ENCODE measurements around the gene GIPC3. TPM values are rescaled to one million over a fixed set of nuclear protein-coding genes. Genes with fewer than 3 reads are reported as not detected.

GIPC3 gene
- total RNA-seq, 6 donors from 2014 or later = 0.91 to 5.2 (median 1.4) TPM

- Histone ChIP-seq H3K27me3 (no peaks in the 10 kb centered on the region), H3K9me3 (no peaks in the 10 kb centered on the region), H3K27ac (no peak overlapping the region), H3K36me3 (peaks cover 6 to 69% (median 49%) of the 10 kb centered on the region in 4 donors), H3K4me1 (peaks cover 9 to 22% (median 17%) of the 10 kb centered on the region in 4 donors), H3K4me3 (no peak overlapping the region)
- 85 to 90% methylated on average over 17 of the region's 17 CpGs for whole genome bisulfite sequencing, 2 donors
- TF ChIP-seq EP300 (IDR thresholded peaks at IDR 0.05) (no peak), POLR2AphosphoS5 (IDR thresholded peaks at IDR 0.05) (no peak), POLR2A (IDR thresholded peaks at IDR 0.05) (no peak), CTCF (IDR thresholded peaks at IDR 0.05) (no peak)
- ATAC-seq (ENCODE audit: low FRiP score in 2 of 2) = no peak
- DNase-seq = peak in 1 of 2 donors; percentile 65
Measured at GRCh38 chr19:3619631-3620012, 34.3 kb downstream of the GIPC3 start.

- no peak overlapping the region for H3K4me3 ChIP-seq
- TF ChIP-seq EP300 (IDR thresholded peaks at IDR 0.05) = no peak
- no peak for TF ChIP-seq POLR2A (IDR thresholded peaks at IDR 0.05)
- no peak for TF ChIP-seq CTCF (IDR thresholded peaks at IDR 0.05)
- no peak for TF ChIP-seq POLR2AphosphoS5 (IDR thresholded peaks at IDR 0.05)
- DNase-seq (peak in 1 of 2 donors; percentile 74), ATAC-seq (ENCODE audit: low FRiP score in 2 of 2) (no peak)
- peaks cover 6 to 63% (median 49%) of the 10 kb centered on the region in 4 donors for H3K36me3 ChIP-seq
- no peak overlapping the region for H3K27ac ChIP-seq
- H3K4me1 ChIP-seq = peaks cover 16 to 28% (median 23%) of the 10 kb centered on the region in 4 donors
- no peaks in the 10 kb centered on the region for H3K27me3 ChIP-seq
- H3K9me3 ChIP-seq = no peaks in the 10 kb centered on the region
- 86 to 91% methylated on average over 10 to 19 of the region's 19 CpGs for WGBS, 2 donors
Measured at GRCh38 chr19:3620145-3620816, 35.0 kb downstream of the GIPC3 start.

GRCh38 chr19:3620817-3621547 lies 35.7 kb downstream of the GIPC3 start:
- Histone ChIP-seq H3K36me3 (peaks cover 6 to 63% (median 42%) of the 10 kb centered on the region in 4 donors), H3K27me3 (no peaks in the 10 kb centered on the region), H3K9me3 (no peaks in the 10 kb centered on the region), H3K4me1 (peaks cover 23 to 35% (median 30%) of the 10 kb centered on the region in 4 donors), H3K27ac (no peak overlapping the region), H3K4me3 (no peak overlapping the region)
- WGBS, 2 donors = 84 to 92% methylated on average over 7 to 12 of the region's 24 CpGs
- DNase-seq (no peak), ATAC-seq (ENCODE audit: low FRiP score in 2 of 2) (no peak)
- no peak for TF ChIP-seq CTCF (IDR thresholded peaks at IDR 0.05)

GRCh38 chr19:3621689-3622088 lies 36.4 kb downstream of the GIPC3 start:
- Histone ChIP-seq H3K4me3 (no peak overlapping the region), H3K36me3 (peaks cover 6 to 60% (median 42%) of the 10 kb centered on the region in 4 donors), H3K9me3 (no peaks in the 10 kb centered on the region), H3K27ac (no peak overlapping the region), H3K27me3 (no peaks in the 10 kb centered on the region), H3K4me1 (peaks cover 24 to 40% (median 30%) of the 10 kb centered on the region in 4 donors)
- DNase-seq (peak in 1 of 2 donors; percentile 78), ATAC-seq (ENCODE audit: low FRiP score in 2 of 2) (no peak)
- 92 to 94% methylated on average over 11 to 14 of the region's 15 CpGs for WGBS, 2 donors
- no peak for TF ChIP-seq POLR2A (IDR thresholded peaks at IDR 0.05)
- no peak for TF ChIP-seq CTCF (IDR thresholded peaks at IDR 0.05)
- no peak for TF ChIP-seq EP300 (IDR thresholded peaks at IDR 0.05)
- no peak for TF ChIP-seq POLR2AphosphoS5 (IDR thresholded peaks at IDR 0.05)
